ENCODE results near the gene ASPN. TPM values are rescaled to one million over a fixed set of nuclear protein-coding genes. Genes with fewer than 3 reads are reported as not detected.

Gene ASPN
- total and polyA plus RNA-seq, 2 donors (not counting 3 experiments of a cell fraction or from before 2014, with no cell fraction given) = not detected

- Histone ChIP-seq H3K4me1 (ENCODE audit: control insufficient read depth, extremely low read depth, insufficient read depth, low read length) (no peaks in the 10 kb centered on the region), H3K79me2 (ENCODE audit: control insufficient read depth, insufficient read depth, low read length) (no peaks in the 10 kb centered on the region), H3K9me3 (replicated peaks; ENCODE audit: control insufficient read depth, insufficient read depth, low read length) (no peaks in the 10 kb centered on the region), H3K4me2 (ENCODE audit: insufficient read depth, low read length) (no peak overlapping the region), H3K27me3 (ENCODE audit: control insufficient read depth in 2 of 2, insufficient read depth in 2 of 2, low read length in 2 of 2) (no peaks in the 10 kb centered on the region), H4K20me1 (replicated peaks; ENCODE audit: control insufficient read depth, extremely low read depth, insufficient read depth, low read length) (no peaks in the 10 kb centered on the region), H3K9me1 (replicated peaks; ENCODE audit: control insufficient read depth, extremely low read depth, insufficient read depth, low read length) (no peaks in the 10 kb centered on the region), H3K4me3 (replicated peaks in 1 of 3; ENCODE audit: insufficient read depth in 1 of 3, low read depth in 1 of 3, low read length in 3 of 3) (no peak overlapping the region), H3K36me3 (ENCODE audit: control insufficient read depth in 2 of 2, extremely low read depth in 1 of 2, insufficient read depth in 2 of 2, low read length in 2 of 2) (no peaks in the 10 kb centered on the region), H3K9ac (replicated peaks; ENCODE audit: extremely low read depth, insufficient read depth, low read length) (no peak overlapping the region), H3K27ac (ENCODE audit: insufficient read depth, low read depth, low read length) (no peak overlapping the region), H2AFZ (ENCODE audit: low read depth, low read length) (no peak overlapping the region)
- no TSS peak for BruUV-seq (replicated peaks)
- FAIRE-seq (no peak), DNase-seq (ENCODE audit: low read depth, low spot score) (no peak)
- POLR2A ChIA-PET = no interaction called here
- intact Hi-C loops (cut with micrococcal nuclease) = loop anchor here (10.0 kb wide), 1 partner anchor 52 kb away; the partner anchor contains the start of gene ASPN
- CTCF ChIA-PET = interaction anchor here (1.2 kb wide), 1 partner anchor 18 kb away, joined by 3 read pairs; no protein-coding TSS in a partner anchor
- dilution Hi-C loops (cut with MboI; ENCODE audit: extremely low pct_ligation_motif_present, low sequenced_read_pairs) = no loop called here
- TF ChIP-seq POLR2AphosphoS5 (IDR thresholded peaks at IDR 0.05; ENCODE audit: insufficient read depth, low read depth, low read length) = no peak
- TF ChIP-seq MAX (IDR thresholded peaks at IDR 0.05; ENCODE audit: insufficient read depth, insufficient read length) = no peak
- no peak for TF ChIP-seq GATA2 (IDR thresholded peaks at IDR 0.05; ENCODE audit: insufficient read depth, insufficient read length, low read depth, low read length)
- no peak for TF ChIP-seq CTCF (IDR thresholded peaks at IDR 0.05; ENCODE audit: extremely low read depth in 1 of 2, insufficient read depth in 1 of 2, low read depth in 1 of 2, low read length in 2 of 2)
- no peak for TF ChIP-seq EZH2 (IDR thresholded peaks at IDR 0.05; ENCODE audit: borderline replicate concordance, low read depth, low read length, severe bottlenecking)
Measured at GRCh38 chr9:92432350-92432749, 50.0 kb downstream of the ASPN start.

Data from endothelial cell of umbilical vein (primary cell).